HepG2 (cell line): ENCODE data around the gene SHC3. TPM values are rescaled to one million over a fixed set of nuclear protein-coding genes. Genes with fewer than 3 reads are reported as not detected.

Experiments
- ATAC-seq: fragments of 200-7000 bp; cut with Tn5 transposase; 3 replicates; pipeline ENCODE4 v1.9.1; 2020; ENCODE audit warnings: mild to moderate bottlenecking, moderate library complexity
- BruUV-seq: library from RNA; stranded (reverse); fragments of 400-500 nt; replicated peaks from 2 replicates; lab custom pipeline; 2021; lab: Mats Ljungman, UMichigan
- CTCF ChIA-PET: fragments of 300-600 bp; formaldehyde crosslinking; extraction: SDS; loops from one replicate; lab custom pipeline; 2021; ENCODE audit warnings: low total read pairs, inconsistent platforms, low intra/inter-chr PET ratio; lab: Yijun Ruan, JAX
- POLR2A ChIA-PET: fragments of 350-600 bp; sonication (Branson Sonifier 250); formaldehyde crosslinking; loops from one replicate; lab custom pipeline; 2020; ENCODE audit warnings: antibody characterized with exemption, inconsistent platforms; lab: Yijun Ruan, JAX
- DNase-seq: peaks from one replicate; pipeline ENCODE4 v3.0.0-alpha.2; 2015; ENCODE audit warnings: low spot score
- FAIRE-seq: peaks from 3 replicates; lab custom pipeline; 2011; peaks lifted over from hg19 to GRCh38; lab: Jason Lieb, UNC
- H2AFZ ChIP-seq: one replicate; pipeline ENCODE4 v1.6.1; 2011; ENCODE audit warnings: low read length, inconsistent platforms
- H3K27ac ChIP-seq: fragments of 300-600 bp; 3 replicates; pipeline ENCODE4 v1.8.0; 2011; ENCODE audit warnings: mixed run types, mild to moderate bottlenecking, mixed read lengths, low read length, inconsistent platforms; ENCODE audit not compliant: insufficient read depth; ENCODE audit errors: extremely low read length
- H3K27me3 ChIP-seq, 2 experiments: fragments of 200-600 bp in 1 of 2; 2 replicates in 1 of 2; 3 replicates in 1 of 2; pipeline versions ENCODE4 v1.6.0 to v1.8.0; 2011; ENCODE audit warnings: low read length in 2 of 2, mild to moderate bottlenecking in 2 of 2, moderate library complexity in 2 of 2, inconsistent platforms in 1 of 2; ENCODE audit not compliant: insufficient read depth in 2 of 2, control insufficient read depth in 1 of 2
- H3K36me3 ChIP-seq, 2 experiments: fragments of 200-600 bp in 1 of 2; replicated peaks in 1 of 2; 2 replicates in 1 of 2; 3 replicates in 1 of 2; pipeline versions ENCODE4 v1.5.1 to v1.8.0; 2011; ENCODE audit warnings: low read length in 2 of 2, inconsistent platforms in 1 of 2; ENCODE audit not compliant: insufficient read depth in 2 of 2, control insufficient read depth in 1 of 2
- H3K4me1 ChIP-seq: 2 replicates; pipeline ENCODE4 v1.5.1; 2012; ENCODE audit warnings: low read length, inconsistent platforms; ENCODE audit not compliant: insufficient read depth
- H3K4me2 ChIP-seq: 2 replicates; pipeline ENCODE4 v1.6.0; 2011; ENCODE audit warnings: low read depth, low read length, inconsistent platforms
- H3K4me3 ChIP-seq, 3 experiments: fragments of 200-600 bp in 1 of 3; sonication (generic), shearing (Covaris generic) in 1 of 3; replicated peaks in 1 of 3; 2 replicates each; pipeline ENCODE4 v1.5.1; 2011 to 2016; ENCODE audit warnings: low read length in 3 of 3, inconsistent platforms in 2 of 3, low read depth in 2 of 3, mild to moderate bottlenecking in 2 of 3, control low read depth in 1 of 3, mixed read lengths in 1 of 3; ENCODE audit not compliant: insufficient read depth in 1 of 3
- H3K79me2 ChIP-seq: one replicate; pipeline ENCODE4 v1.6.1; 2011; ENCODE audit warnings: low read length, inconsistent platforms; ENCODE audit not compliant: insufficient read depth
- H3K9ac ChIP-seq: 2 replicates; pipeline ENCODE4 v1.6.0; 2011; ENCODE audit warnings: mild to moderate bottlenecking, low read depth, low read length, inconsistent platforms; ENCODE audit not compliant: insufficient read depth
- H3K9me3 ChIP-seq: 2 replicates; pipeline ENCODE4 v1.5.1; 2012; ENCODE audit warnings: mild to moderate bottlenecking, low read length
- H4K20me1 ChIP-seq: 2 replicates; pipeline ENCODE4 v1.6.0; 2011; ENCODE audit warnings: inconsistent platforms, mild to moderate bottlenecking, low read length, moderate library complexity; ENCODE audit not compliant: insufficient read depth
- DMAP1 ChIP-seq: IDR thresholded peaks from 2 replicates; pipeline ENCODE4 v1.6.1; 2016
- HNRNPL ChIP-seq: fragments of 200-400 bp; formaldehyde crosslinking; IDR thresholded peaks from 2 replicates; pipeline ENCODE4 v1.6.1; 2017; ENCODE audit warnings: mild to moderate bottlenecking, low read depth, low read length
- KDM2A ChIP-seq: sonication (generic); formaldehyde crosslinking; IDR thresholded peaks from 2 replicates; pipeline ENCODE4 v1.4.0; 2020; ENCODE audit warnings: low read depth, missing genetic modification reagents, borderline replicate concordance
- MIER2 ChIP-seq: IDR thresholded peaks from 2 replicates; pipeline ENCODE4 v1.6.1; 2016; ENCODE audit warnings: missing biosample characterization, missing genetic modification reagents
- TAF1 ChIP-seq: sonication (generic); formaldehyde crosslinking; IDR thresholded peaks from 2 replicates; pipeline ENCODE4 v1.4.0; 2020; ENCODE audit warnings: missing genetic modification reagents
- ZNF317 ChIP-seq: sonication (generic); formaldehyde crosslinking; IDR thresholded peaks from 2 replicates; pipeline ENCODE4 v1.5.0; 2020; ENCODE audit warnings: mild to moderate bottlenecking, missing genetic modification reagents
- ZNF550 ChIP-seq: sonication (generic); formaldehyde crosslinking; IDR thresholded peaks from 2 replicates; pipeline ENCODE4 v1.4.0; 2020; ENCODE audit warnings: mild to moderate bottlenecking, missing genetic modification reagents, borderline replicate concordance
- ZNF777 ChIP-seq: sonication (generic); formaldehyde crosslinking; IDR thresholded peaks from 2 replicates; pipeline ENCODE4 v1.4.0; 2020; ENCODE audit warnings: missing genetic modification reagents
- WGBS: methylation state at CpG from one replicate; pipeline ENCODE4 v1.1.6; 2017; ENCODE audit warnings: low lambda C conversion rate; 5-methylcytosine and 5-hydroxymethylcytosine counted together
- in situ Hi-C: cut with HindIII; loops from 2 replicates; pipeline ENCODE4 v1.10.0; 2017; ENCODE audit warnings: low pct_unique_long_range_greater_than_20kb; ENCODE audit not compliant: extremely low pct_ligation_motif_present
- intact Hi-C: fragments of 100-400 bp; cut with micrococcal nuclease; formaldehyde crosslinking; loops from one replicate; pipeline ENCODE4 v1.10.0; 2022; ENCODE audit not compliant: unreplicated experiment
- polyA plus RNA-seq, 8 experiments: library from polyadenylated mRNA; depleted of rRNA in 3 of 8; stranded (reverse) in 7 of 8; unstranded in 1 of 8; fragments of >200 nt; fragmentation: Illumina TruSeq in 4 of 8; extraction: Trizol in 4 of 8; gene quantifications; 2 replicates each; pipeline versions ENCODE4 v1.2.1 to v1.2.3, GENCODE V29; 2011 to 2016; ENCODE audit warnings: low read depth in 4 of 8, missing spikeins in 1 of 8, mixed read lengths in 1 of 8; ENCODE audit not compliant: insufficient read depth in 1 of 8
- total RNA-seq, 5 experiments: library from RNA; depleted of rRNA; stranded (reverse); fragments of >200 nt; fragmentation: Illumina TruSeq; extraction: Trizol; gene quantifications; 2 replicates each; pipeline ENCODE4 v1.2.3, GENCODE V29; 2016; ENCODE audit warnings: low read depth in 1 of 5
- TF ChIP-seq, protein P1 (sequence below): IDR thresholded peaks from 2 replicates; pipeline ENCODE4 v1.6.1; 2016; ENCODE audit warnings: missing genetic modification reagents, missing compliant biosample characterization

Gene SHC3
- total and polyA plus RNA-seq, 2 of the 13 experiments (the other 11 are each of a cell fraction or from before 2014, with no cell fraction given): 0.09 to 0.89 TPM

DNA sequence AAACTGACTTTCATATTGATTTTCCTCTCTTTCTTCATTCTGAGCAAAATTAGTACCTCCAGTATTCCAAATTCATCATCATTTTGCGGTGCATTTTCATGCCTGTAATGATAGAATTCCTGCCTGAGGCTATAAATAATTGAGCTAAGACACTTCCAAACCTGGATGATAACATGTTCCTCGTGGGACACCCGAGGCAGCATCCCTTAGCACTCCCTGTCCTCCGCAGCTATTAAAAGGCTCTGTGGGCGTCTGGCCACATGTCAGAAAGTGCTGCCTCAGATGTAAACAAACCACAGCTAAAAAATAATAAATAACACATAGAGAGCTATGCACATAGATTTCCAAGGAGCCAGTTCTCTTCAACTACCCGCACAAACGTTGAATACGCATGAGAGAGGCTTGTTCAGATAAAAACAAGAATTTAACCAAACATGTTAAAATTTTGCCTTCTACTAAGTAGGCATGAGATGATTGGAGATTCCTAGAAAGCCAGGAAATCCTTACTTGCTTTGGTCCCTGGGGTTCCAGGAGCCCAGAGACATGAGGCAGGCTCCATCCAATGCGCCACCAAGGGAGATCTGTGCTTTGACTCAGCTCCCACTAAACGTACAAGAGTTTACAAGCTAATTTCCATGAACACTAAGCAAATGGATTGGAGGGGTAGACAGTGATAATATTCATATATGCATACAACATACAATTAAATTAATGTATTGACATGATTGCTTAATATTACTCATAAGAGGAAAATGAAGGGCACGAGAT is 82.7 kb downstream of the SHC3 start:
- TF ChIP-seq ZNF777 (CRISPR knock-in tag): no peak
- no peaks in the 10 kb centered on the region for H3K27me3 ChIP-seq
- intact Hi-C loops: no loop called here
- no TSS peak for BruUV-seq
- no peaks in the 10 kb centered on the region for H3K36me3 ChIP-seq
- no peak overlapping the region for H3K9ac ChIP-seq
- H3K79me2 ChIP-seq: no peaks in the 10 kb centered on the region
- in situ Hi-C loops: no loop called here
- whole genome bisulfite sequencing: 47% methylated on average over 11 of the region's 11 CpGs
- no peak overlapping the region for H3K4me3 ChIP-seq
- ChIA-PET POLR2A (no interaction called here), CTCF (no interaction called here)
- no peaks in the 10 kb centered on the region for H3K4me1 ChIP-seq
- no peak overlapping the region for H3K4me2 ChIP-seq
- ATAC-seq (no peak), DNase-seq (no peak), FAIRE-seq (no peak)
- no peak overlapping the region for H3K27ac ChIP-seq
- no peak overlapping the region for H2AFZ ChIP-seq
- H4K20me1 ChIP-seq: no peaks in the 10 kb centered on the region
- H3K9me3 ChIP-seq: no peaks in the 10 kb centered on the region

DNA sequence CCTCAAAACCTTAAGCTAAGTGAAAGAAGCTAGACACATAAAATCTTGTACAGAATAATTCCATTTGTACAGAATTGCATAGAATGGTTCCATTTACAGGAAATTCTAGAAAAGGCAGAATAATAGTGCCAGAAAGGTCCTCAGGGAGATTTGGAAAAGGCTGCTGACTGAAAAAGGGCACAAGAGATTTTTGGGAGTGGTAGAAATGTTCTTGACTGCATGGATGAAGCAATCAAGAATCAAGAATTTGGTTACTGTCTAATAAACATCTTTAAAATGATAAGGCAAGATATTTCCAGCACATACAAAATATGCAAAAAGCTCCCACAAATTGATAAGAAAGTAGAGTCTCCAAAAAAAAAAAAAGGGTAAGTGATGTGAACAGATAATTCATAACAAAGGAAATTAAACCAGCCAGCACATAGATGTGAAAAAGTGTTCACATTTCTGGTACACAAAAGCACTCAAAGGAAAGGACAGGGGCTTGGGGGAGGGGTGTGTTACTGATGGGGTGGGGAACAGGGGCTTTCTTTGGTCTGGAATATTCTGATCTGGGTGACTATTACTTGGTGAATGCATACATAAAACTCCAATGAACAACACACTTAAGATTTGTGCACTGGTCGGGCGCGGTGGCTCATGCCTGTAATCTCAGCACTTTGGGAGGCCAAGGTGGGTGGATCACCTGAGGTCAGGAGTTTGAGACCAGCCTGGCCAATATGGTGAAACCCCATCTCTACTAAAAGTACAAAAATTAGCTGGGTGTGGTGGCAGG is 85.2 kb downstream of the SHC3 start:
- in situ Hi-C loops: no loop called here
- no TSS peak for BruUV-seq
- no peaks in the 10 kb centered on the region for H3K79me2 ChIP-seq

More for the DNA sequence above, 85.2 kb downstream of the SHC3 start:
- no peaks in the 10 kb centered on the region for H3K9me3 ChIP-seq
- FAIRE-seq (no peak), ATAC-seq (no peak), DNase-seq (no peak)
- WGBS: 87% methylated on average over 3 of the region's 3 CpGs
- H3K4me1 ChIP-seq: no peaks in the 10 kb centered on the region
- H3K36me3 ChIP-seq: no peaks in the 10 kb centered on the region
- H3K9ac ChIP-seq: no peak overlapping the region
- ChIA-PET POLR2A (no interaction called here), CTCF (no interaction called here)
- H3K27me3 ChIP-seq: no peaks in the 10 kb centered on the region
- no peak overlapping the region for H3K4me3 ChIP-seq
- H3K4me2 ChIP-seq: no peak overlapping the region
- H3K27ac ChIP-seq: no peak overlapping the region
- no peaks in the 10 kb centered on the region for H4K20me1 ChIP-seq
- H2AFZ ChIP-seq: no peak overlapping the region
- intact Hi-C loops: no loop called here
- TF ChIP-seq ZNF317 (CRISPR knock-in tag): no peak
- no peak for TF ChIP-seq ZNF550 (CRISPR knock-in tag)
- TF ChIP-seq KDM2A (CRISPR knock-in tag): no peak
- TF ChIP-seq, protein P1, sequence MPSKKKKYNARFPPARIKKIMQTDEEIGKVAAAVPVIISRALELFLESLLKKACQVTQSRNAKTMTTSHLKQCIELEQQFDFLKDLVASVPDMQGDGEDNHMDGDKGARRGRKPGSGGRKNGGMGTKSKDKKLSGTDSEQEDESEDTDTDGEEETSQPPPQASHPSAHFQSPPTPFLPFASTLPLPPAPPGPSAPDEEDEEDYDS (CRISPR knock-in tag): no peak
- TF ChIP-seq TAF1 (CRISPR knock-in tag): no peak
- no peak for TF ChIP-seq HNRNPL
- no peak for TF ChIP-seq DMAP1
- no peak for TF ChIP-seq MIER2 (CRISPR knock-in tag)
